Ishikawa (cell line): ENCODE data around the gene RNF157.

ENCODE experiments used
- CEBPB ChIP-seq: IDR thresholded peaks from 2 replicates; pipeline ENCODE4 v1.6.1; 2012
- FOXM1 ChIP-seq: IDR thresholded peaks from 2 replicates; pipeline ENCODE4 v1.6.1; 2012; ENCODE audit warnings: low read depth, borderline replicate concordance
- REST ChIP-seq: IDR thresholded peaks from 2 replicates; pipeline ENCODE4 v1.6.1; 2012; ENCODE audit warnings: low read depth, mild to moderate bottlenecking
- TCF12 ChIP-seq: IDR thresholded peaks from 2 replicates; pipeline ENCODE4 v1.6.1; 2012; ENCODE audit warnings: low read depth
- TEAD4 ChIP-seq: IDR thresholded peaks from 2 replicates; pipeline ENCODE4 v1.6.1; 2012

- TF ChIP-seq TCF12 (no peak), TEAD4 (no peak), CEBPB (no peak), FOXM1 (no peak), REST (no peak)
These were observed 100.3 kb downstream of the RNF157 start for GRCh38 chr17:76139801-76140660.
